ENCODE data around the gene APOBEC2.

- TF ChIP-seq YY1 (IDR thresholded peaks at IDR 0.05; ENCODE audit: insufficient read depth, insufficient read length): no peak
- no peak for TF ChIP-seq SUZ12 (IDR thresholded peaks at IDR 0.05; ENCODE audit: extremely low read depth, insufficient read depth, insufficient read length)
Observed at GRCh38 chr6:41073203-41073967, 20.4 kb downstream of the APOBEC2 start.
